ENCODE results near the gene CLCC1. TPM values are rescaled to one million over a fixed set of nuclear protein-coding genes. Genes with fewer than 3 reads are reported as not detected.

CLCC1 gene
- total RNA-seq, 1 experiment from 2014 or later = 18.8 TPM

GRCh38 chr1:108953452-108953851 is 9.8 kb downstream of the CLCC1 start:
- H3T11ph ChIP-seq (ENCODE audit: low read length) = no peak overlapping the region
- no peaks in the 10 kb centered on the region for H3K9me3 ChIP-seq (ENCODE audit: control insufficient read depth, low read depth, low read length)
- H3K14ac ChIP-seq (ENCODE audit: insufficient read depth, low read length) = no peak overlapping the region
- no peak overlapping the region for H2BK120ac ChIP-seq (ENCODE audit: low read depth, low read length, poor library complexity, severe bottlenecking)
- TF ChIP-seq, protein P1, sequence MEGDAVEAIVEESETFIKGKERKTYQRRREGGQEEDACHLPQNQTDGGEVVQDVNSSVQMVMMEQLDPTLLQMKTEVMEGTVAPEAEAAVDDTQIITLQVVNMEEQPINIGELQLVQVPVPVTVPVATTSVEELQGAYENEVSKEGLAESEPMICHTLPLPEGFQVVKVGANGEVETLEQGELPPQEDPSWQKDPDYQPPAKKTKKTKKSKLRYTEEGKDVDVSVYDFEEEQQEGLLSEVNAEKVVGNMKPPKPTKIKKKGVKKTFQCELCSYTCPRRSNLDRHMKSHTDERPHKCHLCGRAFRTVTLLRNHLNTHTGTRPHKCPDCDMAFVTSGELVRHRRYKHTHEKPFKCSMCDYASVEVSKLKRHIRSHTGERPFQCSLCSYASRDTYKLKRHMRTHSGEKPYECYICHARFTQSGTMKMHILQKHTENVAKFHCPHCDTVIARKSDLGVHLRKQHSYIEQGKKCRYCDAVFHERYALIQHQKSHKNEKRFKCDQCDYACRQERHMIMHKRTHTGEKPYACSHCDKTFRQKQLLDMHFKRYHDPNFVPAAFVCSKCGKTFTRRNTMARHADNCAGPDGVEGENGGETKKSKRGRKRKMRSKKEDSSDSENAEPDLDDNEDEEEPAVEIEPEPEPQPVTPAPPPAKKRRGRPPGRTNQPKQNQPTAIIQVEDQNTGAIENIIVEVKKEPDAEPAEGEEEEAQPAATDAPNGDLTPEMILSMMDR (conservative IDR thresholded peaks at IDR 0.05) = no peak
- no peak overlapping the region for H3K4me3 Mint-ChIP-seq
- no peak overlapping the region for H3K9ac ChIP-seq (ENCODE audit: extremely low read depth, insufficient read length, low read length)
- peaks cover 14 to 22% (median 19%) of the 10 kb centered on the region in 3 experiments for H3K36me3 Mint-ChIP-seq (ENCODE audit: insufficient read depth in 1 of 3, low read depth in 3 of 3)
- H3K56ac ChIP-seq (ENCODE audit: insufficient read length, low read depth, low read length) = no peak overlapping the region
- no peak overlapping the region for H4K5ac ChIP-seq (ENCODE audit: insufficient read length, low read depth, low read length)
- H3K79me1 ChIP-seq (ENCODE audit: insufficient read depth, low read depth, low read length, poor library complexity, severe bottlenecking) = peaks cover 5% of the 10 kb centered on the region
- DNase-seq = no peak
- H3K4me1 Mint-ChIP-seq = peaks cover 20 to 23% of the 10 kb centered on the region in 2 experiments
- no peaks in the 10 kb centered on the region for H3K23me2 ChIP-seq (ENCODE audit: insufficient read length, low read depth, low read length, poor library complexity, severe bottlenecking)
- no peak overlapping the region for H2BK20ac ChIP-seq (ENCODE audit: low read depth, low read length, poor library complexity, severe bottlenecking)
- no peak overlapping the region for H3K27ac ChIP-seq (ENCODE audit: insufficient read length, low read depth, low read length)
- H2BK15ac ChIP-seq (ENCODE audit: low read depth, low read length) = no peak overlapping the region
- H2BK5ac ChIP-seq (ENCODE audit: insufficient read length, low read length) = no peak overlapping the region
- H3K27ac Mint-ChIP-seq = peak overlapping the region in 1 of 3 experiments; percentile 63; a peak in 1 of 7 replicates
- H2BK12ac ChIP-seq (ENCODE audit: insufficient read length, low read depth, low read length) = no peak overlapping the region
- peaks cover 3% of the 10 kb centered on the region; the same call in 1 of the 2 replicates for H3K79me2 ChIP-seq (ENCODE audit: insufficient read depth, low read length)
- H3K27me3 ChIP-seq (ENCODE audit: insufficient read depth, low read length) = no peaks in the 10 kb centered on the region
- H3K4me1 ChIP-seq (ENCODE audit: insufficient read depth, low read length) = peaks cover 2% of the 10 kb centered on the region; the same call in 1 of the 2 replicates
- no peak overlapping the region for H4K8ac ChIP-seq (replicated peaks; ENCODE audit: insufficient read length, low read depth, low read length)
- H3K4ac ChIP-seq (ENCODE audit: low read depth, low read length) = no peak overlapping the region
- no peak overlapping the region for H3K4me2 ChIP-seq (ENCODE audit: insufficient read depth, insufficient read length, low read length)
- H2AK5ac ChIP-seq (ENCODE audit: insufficient read length, low read length) = no peak overlapping the region
- no peak overlapping the region for H3K18ac ChIP-seq (ENCODE audit: insufficient read length, low read depth, low read length)
- no peaks in the 10 kb centered on the region for H3K9me3 Mint-ChIP-seq
- no peak overlapping the region for H2AFZ ChIP-seq (ENCODE audit: low read length)
- no peaks in the 10 kb centered on the region for H4K20me1 ChIP-seq (ENCODE audit: control insufficient read depth, insufficient read depth, insufficient read length)
- WGBS (ENCODE audit: extremely low coverage, insufficient read length, low lambda C conversion rate) = no CpG with 5 or more reads among the region's 6 CpGs
- no peak overlapping the region for H3K23ac ChIP-seq (ENCODE audit: insufficient read length, low read depth, low read length)
- no peaks in the 10 kb centered on the region for H3K27me3 Mint-ChIP-seq (ENCODE audit: low read depth)
- no peak overlapping the region for H4K91ac ChIP-seq (ENCODE audit: insufficient read length, low read depth, low read length)
